Fibroblast of skin of left biceps (primary cell): ENCODE measurements around the gene WDFY2.
"Not testable (repeated sequence)": the region's sequence is repeated elsewhere in the genome, so short reads cannot be mapped to it uniquely, and the experiment has no call there.

ENCODE experiments used
- DNase-seq, 2 experiments: peaks; one replicate each; pipeline ENCODE4 v3.0.0-alpha.2; 2013; ENCODE audit warnings: low read depth in 2 of 2

Gene WDFY2

DNA sequence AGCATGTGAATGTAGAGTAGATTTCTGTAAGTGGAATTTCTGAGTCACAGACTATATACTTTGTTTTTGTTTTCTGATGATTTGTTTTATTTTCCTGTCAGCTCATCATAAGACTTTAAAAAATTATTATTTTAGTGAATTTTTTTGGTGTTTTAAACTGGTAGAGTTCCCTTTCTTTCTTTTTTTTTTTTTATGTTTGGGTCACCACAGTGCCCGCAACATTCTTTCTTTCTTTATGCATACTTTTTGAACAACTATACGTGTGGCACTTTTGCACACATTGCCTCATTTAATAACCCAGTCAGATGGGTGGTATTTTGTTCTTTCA is 46.0 kb downstream of the WDFY2 start:
- no peak for DNase-seq

DNA sequence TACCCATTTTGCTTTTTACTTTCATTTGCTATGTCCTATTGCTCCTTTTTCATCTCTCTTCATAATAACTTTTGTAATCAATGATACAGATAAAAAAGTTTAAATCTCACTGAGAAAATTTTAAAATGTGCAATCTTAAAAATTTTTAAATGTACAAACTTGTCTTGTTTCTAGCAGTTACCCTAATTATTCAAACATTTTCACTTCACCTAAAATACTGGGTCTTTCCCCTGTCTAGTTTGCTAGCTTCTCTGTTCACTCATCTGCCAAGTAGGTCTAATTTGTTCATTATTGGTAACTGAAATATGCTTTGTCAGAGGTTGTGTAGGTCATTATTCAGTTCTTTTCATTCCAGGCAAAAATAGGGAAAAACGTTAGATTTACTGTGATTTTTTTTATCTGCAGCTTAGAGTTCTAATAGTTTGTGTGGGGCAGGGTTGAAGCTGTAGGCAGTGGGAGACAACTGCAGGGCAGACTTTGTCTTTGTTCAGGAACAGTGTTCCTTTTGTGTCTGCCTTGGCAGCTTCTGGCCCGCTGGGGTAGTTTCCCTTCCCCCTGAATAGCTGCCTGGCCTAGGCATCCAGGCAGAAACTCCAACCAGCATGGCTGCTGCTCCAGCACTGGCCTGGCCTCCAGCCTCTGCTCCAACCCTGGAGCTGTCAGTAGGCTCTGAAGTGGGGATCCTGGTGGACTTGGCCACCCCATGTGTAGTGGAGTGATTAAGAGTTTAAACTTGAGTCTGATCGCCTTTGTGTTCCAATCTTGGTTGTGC is 48.5 kb downstream of the WDFY2 start:
- no peak for DNase-seq

DNA sequence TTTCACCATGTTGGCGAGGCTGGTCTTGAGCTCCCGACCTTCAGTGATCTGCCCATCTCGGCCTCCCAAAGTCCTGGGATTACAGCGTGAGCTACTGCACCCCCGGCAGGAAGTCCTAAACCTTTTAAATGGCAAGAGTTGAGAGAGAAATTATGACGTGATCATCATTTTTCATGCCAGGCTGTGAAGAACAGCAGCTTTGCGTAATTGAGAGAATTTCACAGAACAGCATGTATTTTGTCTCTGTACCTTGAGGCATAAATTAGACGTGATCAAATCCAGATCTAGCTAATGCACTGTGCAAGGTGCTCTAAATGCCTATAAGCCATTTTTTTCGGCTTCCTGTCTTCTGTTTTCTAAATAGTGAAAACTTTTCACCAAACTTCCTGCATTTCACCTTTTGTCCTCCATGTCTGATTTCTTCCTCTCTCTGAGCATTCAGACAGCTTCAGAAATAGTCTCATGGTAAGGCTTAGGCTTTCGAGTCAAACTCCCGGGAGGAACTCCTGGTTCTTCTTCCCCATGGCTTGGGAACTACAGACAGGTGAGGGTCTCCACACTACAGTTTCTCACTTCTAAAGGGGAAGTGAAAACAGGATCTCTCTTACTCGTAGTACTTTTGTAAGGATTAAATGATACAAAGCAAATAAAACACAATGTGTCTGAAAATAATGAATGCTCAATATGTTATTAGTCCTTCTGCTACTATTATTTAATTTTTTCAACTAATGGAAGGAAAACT is 51.0 kb downstream of the WDFY2 start:
- DNase-seq = no peak

DNA sequence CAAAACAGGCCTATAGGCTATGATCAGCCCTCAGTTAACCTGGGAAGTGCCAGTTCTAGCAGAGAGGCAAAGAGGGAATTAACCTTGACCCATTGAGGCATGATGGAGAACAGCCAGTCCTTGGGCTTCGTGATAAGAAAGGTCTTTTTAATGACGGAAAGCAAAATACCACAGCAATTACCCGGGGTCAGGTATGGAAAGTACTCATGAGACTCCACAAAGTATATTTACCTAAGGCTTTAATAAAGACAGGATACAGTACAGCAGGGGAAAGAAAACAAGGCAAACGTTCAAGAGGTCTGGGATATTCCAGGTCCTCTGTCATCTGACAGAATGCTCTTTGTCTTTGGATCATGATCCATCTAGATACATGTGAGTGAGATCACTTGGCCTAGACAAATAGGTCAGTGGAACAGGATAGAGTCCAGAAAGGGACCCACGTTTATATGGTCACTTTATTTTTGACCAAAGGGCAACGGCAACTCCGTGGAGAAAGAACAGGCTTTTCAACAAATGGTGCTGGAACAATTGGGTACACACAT is 52.2 kb downstream of the WDFY2 start:
- DNase-seq = no peak

DNA sequence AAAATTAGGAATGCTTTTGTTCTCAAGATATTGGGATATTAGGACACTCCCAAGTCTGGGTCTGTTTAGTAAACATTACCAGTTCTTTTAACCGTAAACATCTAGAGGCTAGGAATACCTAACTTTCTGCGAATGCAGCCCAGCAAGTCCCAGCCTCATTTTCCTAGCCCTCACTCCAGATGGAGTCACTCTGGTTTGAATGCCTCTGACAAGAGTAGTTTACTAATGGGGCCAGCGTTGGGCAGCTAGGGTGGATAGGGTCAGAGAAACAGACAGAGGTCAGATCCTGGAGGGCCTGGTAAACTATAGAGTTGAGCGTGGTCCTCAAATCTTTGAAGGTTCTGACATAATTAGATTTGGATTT is 53.6 kb downstream of the WDFY2 start:
- no peak for DNase-seq

DNA sequence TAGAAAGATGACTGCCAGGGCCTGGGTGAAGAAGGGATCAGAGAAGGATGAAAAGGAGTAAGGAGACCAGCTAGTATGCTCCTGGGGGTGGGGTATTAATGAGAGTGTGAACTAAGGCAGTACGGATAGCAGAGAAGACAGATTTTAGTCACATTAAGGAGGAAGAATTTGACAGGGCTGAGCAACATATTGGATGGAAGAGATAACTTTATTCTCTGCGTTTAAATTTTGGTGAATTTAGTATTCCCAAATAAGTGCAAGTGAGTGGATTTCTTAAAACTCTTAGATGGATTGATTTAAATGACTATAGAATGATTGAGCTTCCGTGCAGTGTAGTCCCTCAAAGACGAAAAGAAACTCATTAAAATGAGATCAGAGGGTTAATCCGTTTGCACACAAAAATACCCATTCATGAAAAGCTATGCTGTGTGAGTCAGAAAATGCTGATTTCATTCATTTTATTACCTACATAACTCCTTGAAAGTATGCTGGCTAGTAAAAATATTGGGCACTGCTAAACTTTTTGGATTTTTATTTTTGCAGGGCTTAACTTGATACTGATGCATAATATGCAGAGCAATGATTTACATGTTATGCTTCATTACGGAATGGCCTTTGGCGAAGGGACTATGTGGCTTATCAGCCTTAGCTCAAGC is 54.1 kb downstream of the WDFY2 start:
- DNase-seq = no peak

DNA sequence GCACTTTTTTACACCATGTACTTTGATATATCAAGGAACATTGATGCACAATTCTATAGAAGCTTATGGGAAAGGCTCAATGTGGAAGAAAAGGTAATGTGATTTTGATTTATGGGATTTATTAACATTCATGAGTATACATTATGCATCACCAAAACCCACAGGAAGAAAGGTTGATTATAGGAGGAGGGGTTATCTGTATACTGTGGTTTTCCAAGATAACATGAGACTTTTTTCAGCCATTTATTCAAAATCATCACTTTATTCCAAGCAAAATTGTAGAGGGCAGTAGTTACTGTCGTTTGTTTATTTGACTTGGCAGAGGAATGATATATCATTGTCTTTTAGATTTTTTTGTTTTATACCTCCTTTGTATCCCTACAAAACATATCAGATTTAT is 54.9 kb downstream of the WDFY2 start:
- DNase-seq = no peak

DNA sequence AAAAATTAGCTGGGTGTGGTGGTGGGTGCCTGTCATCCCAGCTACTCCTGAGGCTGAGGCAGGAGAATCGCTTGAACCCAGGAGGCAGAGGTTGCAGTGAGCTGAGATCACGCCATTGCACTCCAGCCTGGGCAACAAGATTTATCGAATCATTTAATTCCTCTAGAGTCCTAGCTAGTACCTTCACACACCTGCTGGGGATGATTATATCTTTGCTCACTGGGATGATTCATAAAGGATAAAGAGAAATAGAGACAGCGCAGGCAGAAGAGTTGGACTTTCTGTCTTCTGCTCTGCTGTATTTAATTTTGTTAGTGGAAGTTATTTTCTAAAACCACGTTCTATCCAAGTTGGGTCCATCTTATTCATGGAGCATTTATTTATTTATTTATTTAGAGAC is 56.4 kb downstream of the WDFY2 start:
- DNase-seq = not testable (repeated sequence)

DNA sequence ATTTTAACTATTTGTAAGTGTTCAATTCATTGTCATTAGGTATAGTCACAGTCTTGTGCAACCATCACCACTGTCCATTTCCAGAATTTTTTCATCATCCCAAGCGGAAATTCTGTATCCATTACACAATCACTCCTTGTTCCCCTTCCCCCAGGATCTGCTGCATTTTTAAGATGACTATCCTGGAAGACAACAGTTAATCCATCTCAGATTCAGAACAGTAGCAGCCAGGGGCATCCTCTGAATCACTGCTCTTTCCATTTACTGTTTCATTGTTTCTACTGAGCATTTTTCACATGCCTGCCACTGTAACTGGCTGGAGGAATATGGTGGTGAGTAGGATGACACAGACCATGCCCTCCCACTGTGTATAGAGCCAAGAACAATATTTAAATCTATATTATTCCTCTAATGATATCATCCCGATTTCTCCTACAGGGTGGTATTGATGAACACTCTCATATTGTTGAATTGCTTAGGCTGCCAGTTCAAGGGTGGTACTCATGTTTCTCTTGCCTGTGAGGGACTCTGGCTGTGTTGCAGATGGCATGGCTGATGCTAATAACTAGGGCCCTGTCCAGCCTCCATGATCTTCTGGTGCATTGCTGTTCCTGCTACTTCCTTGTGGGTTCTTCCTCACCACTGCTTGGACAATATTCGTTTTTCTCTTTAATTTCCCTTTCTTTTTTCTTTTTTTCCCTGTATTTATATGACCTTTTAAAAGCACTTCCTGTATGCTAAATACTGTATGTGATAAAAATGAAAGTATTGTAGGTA is 59.0 kb downstream of the WDFY2 start:
- DNase-seq = peak; percentile 93 to 95

DNA sequence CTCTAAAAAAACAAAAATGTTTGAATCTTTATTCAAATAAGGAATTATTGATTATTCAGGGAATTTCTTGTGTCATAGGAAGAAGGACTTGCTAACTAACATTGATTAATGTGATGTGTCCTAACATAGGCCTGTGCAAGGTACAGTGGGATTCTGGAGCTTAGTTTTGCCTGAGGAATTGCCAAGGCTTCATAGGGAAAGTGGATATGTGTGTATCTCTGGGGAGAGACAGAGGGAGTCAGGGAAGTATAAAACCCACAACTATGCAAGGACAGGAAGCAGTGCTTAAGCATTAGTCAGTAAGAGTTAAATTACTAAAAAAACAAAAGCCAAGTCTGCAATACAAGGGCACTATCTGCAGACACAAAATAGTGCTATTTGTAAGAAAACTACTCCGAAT is 59.6 kb downstream of the WDFY2 start:
- peak; percentile 86 for DNase-seq

DNA sequence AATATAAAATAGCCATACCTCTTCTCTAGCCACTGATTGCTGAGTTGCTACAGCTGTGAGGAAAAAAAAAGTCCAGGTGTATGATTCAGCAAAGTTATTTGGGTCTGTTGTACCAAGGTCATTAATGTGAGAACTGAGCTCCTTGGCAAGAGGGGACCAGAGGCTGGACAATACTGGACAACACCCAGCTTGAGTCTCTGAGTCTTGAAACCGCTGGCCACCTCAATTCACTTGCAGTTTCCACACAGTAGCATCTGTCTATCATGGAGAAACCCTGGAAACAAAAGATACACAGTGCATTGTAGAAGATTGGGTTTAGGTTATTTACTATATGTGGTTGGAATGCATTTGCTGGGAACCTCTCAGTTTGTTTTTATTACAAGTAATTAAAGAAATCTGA is 60.4 kb downstream of the WDFY2 start:
- DNase-seq = no peak

DNA sequence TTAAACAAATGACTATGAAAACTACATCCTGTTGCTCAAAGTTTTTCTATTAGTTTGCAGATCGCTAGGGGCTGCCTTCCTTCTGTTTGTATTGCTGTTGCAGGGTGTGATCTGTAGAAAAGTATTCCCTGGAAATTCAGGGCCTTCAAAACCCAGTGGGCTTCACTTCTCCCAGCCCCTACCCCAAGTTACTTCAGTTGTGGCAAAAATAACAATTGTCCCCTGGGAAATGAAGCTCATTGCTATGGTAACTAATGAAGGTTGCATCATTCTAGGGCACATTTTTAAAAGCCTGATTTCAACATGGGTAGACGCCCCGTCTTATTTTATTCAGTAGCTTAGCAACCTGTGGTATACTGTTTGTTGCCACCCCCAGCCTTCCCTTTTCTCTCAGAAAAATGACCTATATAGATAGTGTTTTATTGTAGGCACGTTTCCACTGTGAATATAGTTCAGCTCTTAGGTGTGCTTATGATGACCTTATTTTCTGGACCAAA is 60.9 kb downstream of the WDFY2 start:
- peak in 1 of 2 experiments; percentile 54 for DNase-seq

DNA sequence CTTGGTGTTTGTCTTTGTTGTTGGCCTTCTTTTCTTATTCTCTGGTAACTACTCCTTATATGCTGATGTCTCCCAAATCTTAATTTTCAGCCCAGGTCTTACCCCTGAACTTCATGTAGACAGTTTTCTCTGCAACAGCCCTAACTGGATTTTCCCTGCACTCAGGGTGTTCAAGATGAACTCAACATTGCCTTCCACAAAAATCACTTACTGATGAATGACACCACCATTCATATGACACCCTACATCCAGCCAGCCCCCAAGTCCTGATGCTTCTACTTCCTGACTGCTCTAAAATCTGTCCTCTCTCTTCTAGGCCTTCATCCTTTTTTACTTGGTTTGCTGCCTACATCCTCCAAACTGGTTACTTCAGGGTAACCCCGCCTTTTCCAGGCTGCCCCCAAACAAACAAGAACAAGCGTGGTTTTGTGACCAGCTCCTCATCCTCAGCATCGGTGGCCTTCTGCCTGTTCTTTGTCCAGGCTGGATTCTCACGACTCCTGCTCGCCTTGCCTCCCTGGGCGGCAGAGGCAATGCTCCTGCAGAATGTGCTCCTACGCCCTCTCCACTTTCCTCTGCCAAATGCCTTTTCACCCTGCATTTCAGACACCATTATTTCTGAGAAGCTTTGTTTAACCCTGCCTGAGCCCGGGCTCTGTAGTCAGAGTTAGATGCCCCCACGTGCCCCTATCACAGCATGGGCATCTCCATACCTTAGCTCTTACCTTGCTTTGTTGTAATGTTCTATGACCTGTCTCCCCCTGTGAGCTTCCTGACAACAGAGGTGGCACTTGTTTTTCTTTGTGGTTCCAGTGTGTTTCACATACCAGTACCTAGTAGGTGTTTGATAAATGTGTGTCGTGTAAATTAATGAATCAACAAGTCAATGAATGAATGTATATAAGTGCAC is 61.8 kb downstream of the WDFY2 start:
- DNase-seq = no peak

DNA sequence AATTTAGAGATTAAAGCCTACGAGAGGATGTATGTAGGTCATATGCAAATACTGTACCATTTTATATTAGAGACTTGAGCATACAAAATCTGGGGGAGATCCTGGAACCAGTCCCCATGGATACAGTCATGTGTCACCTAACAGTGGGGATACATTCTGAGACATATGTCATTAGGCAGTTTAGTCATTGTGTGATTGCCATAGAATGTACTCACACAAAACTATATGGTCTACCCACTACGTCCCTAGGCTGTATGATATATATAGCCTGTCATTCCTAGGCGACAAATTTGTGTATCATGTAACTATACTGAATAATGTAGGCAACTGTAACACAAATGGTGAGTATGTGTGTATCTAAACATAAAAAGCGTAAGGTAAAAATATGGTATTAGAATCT is 62.8 kb downstream of the WDFY2 start:
- DNase-seq = no peak

DNA sequence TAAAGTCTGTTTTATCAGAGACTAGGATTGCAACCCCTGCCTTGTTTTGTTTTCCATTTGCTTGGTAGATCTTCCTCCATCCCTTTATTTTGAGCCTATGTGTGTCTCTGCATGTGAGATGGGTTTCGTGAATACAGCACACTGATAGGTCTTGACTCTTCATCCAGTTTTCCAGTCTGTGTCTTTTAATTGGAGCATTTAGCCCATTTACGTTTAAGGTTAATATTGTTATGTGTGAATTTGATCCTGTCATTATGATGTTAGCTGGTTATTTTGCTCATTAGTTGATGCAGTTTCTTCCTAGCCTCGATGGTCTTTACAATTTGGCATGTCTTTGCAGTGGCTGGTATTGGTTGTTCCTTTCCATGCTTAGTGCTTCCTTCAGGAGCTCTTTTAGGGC is 67.9 kb downstream of the WDFY2 start:
- not testable (repeated sequence) for DNase-seq

DNA sequence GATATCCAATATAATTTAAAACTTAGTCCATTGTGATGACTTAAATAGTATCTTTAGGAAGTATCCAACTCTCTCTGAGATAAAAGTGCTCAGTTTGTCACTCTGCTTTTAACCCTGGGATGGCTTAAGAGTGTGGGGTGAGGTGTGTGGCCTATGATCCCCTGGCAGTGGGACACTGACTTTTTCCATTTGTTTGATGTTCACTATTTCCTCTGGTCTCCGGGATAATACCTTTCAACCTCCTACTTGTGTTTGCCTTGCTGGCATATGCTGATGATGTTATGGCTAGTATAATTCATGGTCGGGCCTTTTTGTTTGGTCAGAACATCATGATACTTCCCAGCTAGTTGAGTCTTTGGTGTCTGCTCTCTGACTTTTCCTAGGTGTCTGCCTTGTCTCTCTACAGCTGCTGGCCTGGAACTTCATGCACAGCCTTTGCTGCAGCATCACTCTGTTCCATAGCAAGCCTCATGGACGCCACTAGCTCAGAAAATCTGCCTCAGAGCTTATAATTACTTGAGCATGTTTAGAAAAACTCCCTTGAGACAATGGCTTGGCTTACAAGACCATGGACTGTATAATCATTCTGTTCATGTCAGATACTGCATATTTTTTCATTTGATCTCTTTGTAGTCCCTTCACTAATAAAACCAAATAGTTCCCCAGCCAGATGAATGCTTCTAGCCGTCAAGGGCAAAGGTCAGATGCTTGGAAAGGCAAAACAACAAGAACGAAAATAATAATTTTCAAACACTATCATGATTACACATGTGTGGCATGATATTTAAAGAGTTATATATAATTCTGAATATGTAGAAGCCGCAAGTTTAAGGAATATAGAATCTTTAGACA is 75.2 kb downstream of the WDFY2 start:
- no peak for DNase-seq

DNA sequence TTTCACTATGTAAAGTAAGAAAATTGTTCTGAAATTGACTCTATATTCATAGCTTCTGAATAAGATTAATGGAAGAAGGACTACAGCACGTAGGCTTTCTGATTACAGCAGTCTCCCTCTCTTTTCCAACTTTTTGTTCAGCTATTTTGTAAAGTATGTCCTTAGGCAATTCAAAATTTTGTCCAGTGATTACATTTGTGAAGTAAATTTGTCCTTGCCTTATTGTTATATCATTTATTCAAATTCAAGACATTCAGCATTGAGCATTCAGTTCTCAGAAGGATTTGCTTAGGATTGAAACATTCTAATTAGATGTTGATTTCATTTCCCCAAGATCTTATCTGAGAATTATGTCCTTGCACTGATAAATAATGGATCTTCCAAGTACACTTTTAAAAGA is 76.6 kb downstream of the WDFY2 start:
- no peak for DNase-seq

DNA sequence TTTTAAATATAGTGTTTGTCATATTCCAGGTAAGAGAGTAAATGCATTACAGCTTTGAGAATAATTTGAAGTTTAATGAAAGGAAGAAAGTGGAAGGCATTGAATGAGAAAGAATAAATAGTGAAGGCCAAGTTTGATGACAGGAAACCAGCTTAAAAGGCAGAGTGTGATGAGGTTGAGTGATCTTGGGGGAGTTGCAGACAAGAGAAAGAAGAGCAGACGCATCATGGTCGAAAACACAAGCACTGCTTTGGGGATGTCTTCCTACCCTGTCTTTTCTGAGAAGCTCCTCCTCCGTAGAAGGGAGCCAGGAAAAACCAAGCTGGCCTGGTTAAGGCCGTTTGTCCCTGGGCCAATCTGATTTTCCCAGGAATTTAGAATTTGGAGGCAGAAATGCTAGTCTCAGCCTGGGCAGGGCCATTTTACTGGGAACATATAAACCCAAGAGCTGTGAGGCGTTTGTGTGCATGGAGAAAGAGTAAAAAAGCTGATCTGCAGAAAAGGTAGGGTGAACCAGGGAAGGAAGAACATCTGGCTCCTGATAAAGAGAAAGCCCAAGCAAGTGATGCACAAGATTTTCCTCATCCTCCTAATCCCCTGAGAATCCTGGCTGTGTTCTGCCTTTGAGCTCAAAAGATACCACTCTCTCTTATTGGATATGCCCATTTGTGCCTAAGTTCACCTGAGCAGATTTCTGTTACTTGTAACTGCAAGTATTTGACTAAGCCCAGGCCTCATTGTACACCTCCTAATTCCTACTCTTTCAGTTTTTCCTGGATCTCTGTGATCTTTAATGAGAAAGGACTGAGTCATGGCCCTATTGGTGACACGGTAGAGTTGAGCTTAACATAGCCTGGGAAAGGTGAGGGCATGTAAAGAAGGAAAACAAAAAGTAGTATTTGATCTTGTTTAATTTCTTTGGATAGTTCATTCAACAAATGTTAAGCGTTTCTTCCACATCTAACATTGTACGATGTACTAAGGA is 80.0 kb downstream of the WDFY2 start:
- no peak for DNase-seq

DNA sequence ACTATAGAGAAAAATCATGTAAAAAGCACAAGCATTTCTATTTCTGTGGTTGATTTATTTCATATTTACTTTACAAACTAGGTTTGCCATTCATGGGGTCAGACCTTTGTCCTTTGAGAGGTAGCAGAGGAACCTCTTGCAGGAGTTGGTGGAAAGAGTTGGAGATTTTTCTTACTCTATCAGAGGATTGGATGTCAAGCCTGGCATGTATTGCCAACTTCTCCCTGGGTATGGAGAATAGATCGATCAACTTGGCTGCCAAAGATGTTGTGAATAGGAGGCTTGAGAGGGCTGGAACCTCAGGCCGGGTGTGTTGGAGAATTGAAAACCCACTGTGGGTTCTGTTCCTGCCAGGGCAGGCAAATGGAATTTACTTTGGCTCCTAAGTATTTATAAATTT is 81.2 kb downstream of the WDFY2 start:
- no peak for DNase-seq
